GM18505 (cell line): ENCODE measurements around the gene DUSP18.

ENCODE experiments used
- ATAC-seq: cut with Tn5 transposase; IDR thresholded peaks from one replicate; pipeline ENCODE4 v1.9.1; 2021; ENCODE audit not compliant: unreplicated experiment
- POLR2A ChIP-seq: IDR thresholded peaks from 4 replicates; pipeline ENCODE4 v1.6.1; 2011; ENCODE audit warnings: borderline replicate concordance; ENCODE audit not compliant: insufficient read depth, insufficient read length; ENCODE audit errors: extremely low read depth

Gene DUSP18

DNA sequence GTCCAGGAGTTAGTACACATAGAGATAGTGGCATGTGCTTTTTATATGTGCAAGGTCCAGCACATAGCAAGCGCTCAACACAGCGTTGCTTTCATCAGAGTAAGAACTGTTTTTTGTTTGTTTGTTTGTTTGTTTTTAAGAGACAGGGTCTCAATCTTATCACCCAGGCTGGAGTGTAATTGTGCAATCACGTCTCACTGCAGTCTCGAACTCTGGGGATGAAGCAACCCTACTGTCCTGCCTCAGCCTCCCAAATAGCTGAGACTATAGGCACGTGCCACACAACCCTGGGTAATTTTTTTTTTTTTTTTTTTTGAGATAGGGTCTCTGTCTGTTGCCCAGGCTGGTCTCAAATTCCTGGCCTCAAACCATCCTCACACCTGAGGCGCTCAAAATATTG is 49.9 kb downstream of the DUSP18 start:
- TF ChIP-seq POLR2A, result no peak

DNA sequence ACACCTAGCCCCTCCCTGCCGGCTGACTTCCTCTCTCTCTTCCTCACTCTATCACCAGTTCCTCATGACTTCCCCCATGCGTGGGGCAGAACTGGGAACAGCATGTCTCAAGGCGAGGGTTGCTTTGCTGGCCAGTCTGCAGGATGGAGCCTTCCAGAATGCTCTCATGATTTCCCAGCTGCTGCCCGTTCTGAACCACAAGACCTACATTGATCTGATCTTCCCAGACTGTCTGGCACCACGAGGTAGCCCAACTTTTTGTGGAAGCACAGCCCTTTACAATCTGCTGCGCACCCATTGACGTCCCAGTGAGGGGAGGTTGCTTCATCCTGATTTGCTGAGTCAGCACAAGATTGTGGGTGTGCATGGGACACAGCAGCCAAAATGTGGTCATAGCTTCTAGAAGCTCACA is 52.1 kb downstream of the DUSP18 start:
- TF ChIP-seq POLR2A, result no peak
- no peak for ATAC-seq

More for the DNA sequence above, 49.9 kb downstream of the DUSP18 start:
- no peak for ATAC-seq

DNA sequence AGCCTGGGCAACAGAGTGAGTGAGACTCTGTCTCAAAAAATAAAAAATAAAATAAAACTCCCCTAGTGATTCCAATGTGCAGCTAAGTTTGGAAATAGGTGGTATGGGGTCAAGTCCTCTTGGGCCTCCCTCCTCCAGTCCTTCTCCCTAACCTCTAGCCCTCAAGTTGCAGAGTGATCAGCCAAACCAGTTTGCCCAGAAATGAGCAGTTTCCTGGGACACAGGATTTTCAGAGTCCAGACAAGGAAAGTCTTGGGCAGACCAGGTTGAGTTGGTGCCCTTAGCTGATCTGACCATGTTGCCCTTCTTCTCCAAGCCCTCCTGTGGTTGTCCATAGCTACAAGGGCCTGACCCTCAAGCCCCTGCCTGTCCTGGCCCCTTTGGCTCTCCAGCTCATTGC is 52.8 kb downstream of the DUSP18 start:
- no peak for TF ChIP-seq POLR2A
- no peak for ATAC-seq

DNA sequence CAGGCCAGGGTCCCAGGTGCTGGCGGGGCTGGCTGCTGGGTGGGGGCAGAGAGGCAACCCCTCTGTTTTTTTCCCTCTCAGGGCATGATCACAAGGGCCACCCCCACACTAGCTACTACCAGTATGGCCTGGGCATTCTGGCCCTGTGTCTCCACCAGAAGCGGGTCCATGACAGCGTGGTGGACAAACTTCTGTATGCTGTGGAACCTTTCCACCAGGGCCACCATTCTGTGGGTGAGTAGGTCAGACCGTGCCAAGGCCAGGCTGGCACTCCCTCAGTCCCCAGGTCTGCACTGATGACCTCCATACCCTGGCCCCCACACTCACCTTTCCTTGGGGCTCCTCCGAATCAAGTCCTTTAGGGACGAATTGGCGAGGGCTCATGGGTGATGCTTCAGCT is 53.4 kb downstream of the DUSP18 start:
- no peak for TF ChIP-seq POLR2A
- no peak for ATAC-seq

DNA sequence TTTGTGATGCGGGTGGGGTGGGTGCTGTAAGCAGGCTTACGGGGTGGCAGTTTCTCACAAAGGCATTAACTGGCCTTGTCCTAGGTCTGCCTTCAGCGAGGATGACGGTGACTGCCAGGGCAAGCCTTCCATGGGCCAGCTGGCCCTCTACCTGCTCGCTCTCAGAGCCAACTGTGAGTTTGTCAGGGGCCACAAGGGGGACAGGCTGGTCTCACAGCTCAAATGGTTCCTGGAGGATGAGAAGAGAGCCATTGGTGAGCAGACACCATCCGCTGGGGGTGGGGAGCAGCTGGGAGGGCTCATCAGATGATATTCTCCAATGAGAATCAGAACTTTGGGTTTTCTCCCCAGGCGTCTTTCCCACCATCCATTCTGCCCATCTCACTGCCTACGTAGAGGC is 54.9 kb downstream of the DUSP18 start:
- TF ChIP-seq POLR2A, result no peak

More for the DNA sequence above, 54.9 kb downstream of the DUSP18 start:
- no peak for ATAC-seq
